ENCODE measurements around the gene ROBO3. TPM values are rescaled to one million over a fixed set of nuclear protein-coding genes. Genes with fewer than 3 reads are reported as not detected.
A peak's percentile ranks its signal among the peaks of the same experiment; 100 is the strongest.

ROBO3 gene
- 10 to 100 TPM in 2 of 4 donors, 1 to 10 TPM in 2; 6.7 to 19.8 (median 10.1) TPM for total RNA-seq

- no peaks in the 10 kb centered on the region for H3K36me3 ChIP-seq
- no peaks in the 10 kb centered on the region for H3K9me3 ChIP-seq
- H3K27ac ChIP-seq: no peak within 1 kb of the TSS
- no peak for DNase-seq
- intact Hi-C loops (cut with DNase I): loop anchor here (10.0 kb wide), 1 partner anchor 201 kb away; no protein-coding TSS in a partner anchor
- TF ChIP-seq, protein P1, sequence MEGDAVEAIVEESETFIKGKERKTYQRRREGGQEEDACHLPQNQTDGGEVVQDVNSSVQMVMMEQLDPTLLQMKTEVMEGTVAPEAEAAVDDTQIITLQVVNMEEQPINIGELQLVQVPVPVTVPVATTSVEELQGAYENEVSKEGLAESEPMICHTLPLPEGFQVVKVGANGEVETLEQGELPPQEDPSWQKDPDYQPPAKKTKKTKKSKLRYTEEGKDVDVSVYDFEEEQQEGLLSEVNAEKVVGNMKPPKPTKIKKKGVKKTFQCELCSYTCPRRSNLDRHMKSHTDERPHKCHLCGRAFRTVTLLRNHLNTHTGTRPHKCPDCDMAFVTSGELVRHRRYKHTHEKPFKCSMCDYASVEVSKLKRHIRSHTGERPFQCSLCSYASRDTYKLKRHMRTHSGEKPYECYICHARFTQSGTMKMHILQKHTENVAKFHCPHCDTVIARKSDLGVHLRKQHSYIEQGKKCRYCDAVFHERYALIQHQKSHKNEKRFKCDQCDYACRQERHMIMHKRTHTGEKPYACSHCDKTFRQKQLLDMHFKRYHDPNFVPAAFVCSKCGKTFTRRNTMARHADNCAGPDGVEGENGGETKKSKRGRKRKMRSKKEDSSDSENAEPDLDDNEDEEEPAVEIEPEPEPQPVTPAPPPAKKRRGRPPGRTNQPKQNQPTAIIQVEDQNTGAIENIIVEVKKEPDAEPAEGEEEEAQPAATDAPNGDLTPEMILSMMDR (IDR thresholded peaks at IDR 0.05): no peak
- TF ChIP-seq POLR2A (IDR thresholded peaks at IDR 0.05): no peak
- WGBS, 2 donors: 2 to 4% methylated on average over 34 to 47 of the region's 53 CpGs
- H3K4me1 ChIP-seq: peaks cover 20 to 46% of the 10 kb centered on the region in 2 donors
- H3K4me3 ChIP-seq (replicated peaks in 1 of 3): peak within 1 kb of the TSS in 1 of 3 donors; percentile 18
- H3K27me3 ChIP-seq: peaks cover 29% of the 10 kb centered on the region
Observed at GRCh38 chr11:124865181-124865901, at the start of gene ROBO3. TSS of gene ROBO3 (plus strand) at chr11:124865432. CDS start at chr11:124865578, 146 bp downstream.

DNA sequence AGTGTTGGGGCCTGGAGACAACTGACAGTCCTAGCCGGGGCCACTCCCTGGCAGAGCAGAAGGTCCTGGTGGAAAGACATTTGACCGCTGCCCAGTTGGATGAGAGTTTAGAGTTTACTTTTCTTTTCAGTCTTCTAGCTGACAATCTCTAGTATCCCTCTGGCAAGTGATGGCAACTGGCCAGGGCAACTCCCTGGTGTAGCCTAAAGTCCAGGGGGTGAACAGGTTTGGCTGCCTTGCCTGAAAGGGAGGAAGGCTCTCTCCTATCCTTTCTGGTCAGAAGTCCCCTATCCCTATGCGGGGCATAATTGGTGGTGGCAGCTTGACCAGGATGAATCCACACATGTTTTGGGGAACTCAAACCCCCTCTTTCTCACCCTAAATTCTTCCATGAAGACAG is 48.2 kb upstream of the ROBO3 start:
- H3K9me3 ChIP-seq: no peaks in the 10 kb centered on the region
- DNase-seq: peak; percentile 12 to 25
- intact Hi-C loops (cut with DNase I): no loop called here
- WGBS, 2 donors: 83 to 92% methylated on average over 3 of the region's 3 CpGs
- no peak overlapping the region for H3K4me3 ChIP-seq (replicated peaks in 1 of 3)
- H3K27ac ChIP-seq: no peak overlapping the region
- H3K27me3 ChIP-seq: no peaks in the 10 kb centered on the region
- no peaks in the 10 kb centered on the region for H3K36me3 ChIP-seq
- TF ChIP-seq, protein P1 (IDR thresholded peaks at IDR 0.05): no peak
- no peak for TF ChIP-seq POLR2A (IDR thresholded peaks at IDR 0.05)
- H3K4me1 ChIP-seq: no peaks in the 10 kb centered on the region

GRCh38 chr11:124821995-124822730 is 43.1 kb upstream of the ROBO3 start:
- no peaks in the 10 kb centered on the region for H3K36me3 ChIP-seq
- intact Hi-C loops (cut with DNase I): no loop called here
- no peak for DNase-seq
- TF ChIP-seq, protein P1 (IDR thresholded peaks at IDR 0.05): no peak
- TF ChIP-seq POLR2A (IDR thresholded peaks at IDR 0.05): no peak
- no peak overlapping the region for H3K4me3 ChIP-seq (replicated peaks in 1 of 3)
- no peak overlapping the region for H3K27ac ChIP-seq
- no peaks in the 10 kb centered on the region for H3K4me1 ChIP-seq
- WGBS, 2 donors: 82% methylated on average over 6 of the region's 6 CpGs
- no peaks in the 10 kb centered on the region for H3K27me3 ChIP-seq
- no peaks in the 10 kb centered on the region for H3K9me3 ChIP-seq

GRCh38 chr11:124823512-124824376 is 41.5 kb upstream of the ROBO3 start:
- H3K27me3 ChIP-seq: no peaks in the 10 kb centered on the region
- no peaks in the 10 kb centered on the region for H3K4me1 ChIP-seq
- intact Hi-C loops (cut with DNase I): no loop called here
- DNase-seq: no peak
- 53 to 64% methylated on average over 8 of the region's 8 CpGs for WGBS, 2 donors
- no peak overlapping the region for H3K27ac ChIP-seq
- H3K4me3 ChIP-seq (replicated peaks in 1 of 3): no peak overlapping the region
- TF ChIP-seq, protein P1 (IDR thresholded peaks at IDR 0.05): no peak
- no peak for TF ChIP-seq POLR2A (IDR thresholded peaks at IDR 0.05)
- no peaks in the 10 kb centered on the region for H3K9me3 ChIP-seq
- no peaks in the 10 kb centered on the region for H3K36me3 ChIP-seq

All from thyroid gland (tissue), 4 donors.